WTC11 (cell line): ENCODE data around the gene ATP6V0D1. TPM values are rescaled to one million over a fixed set of nuclear protein-coding genes. Genes with fewer than 3 reads are reported as not detected.

Experiments used
- ATAC-seq: fragments of 200-7000 bp; cut with Tn5 transposase; 2 replicates; pipeline ENCODE4 v1.10.0; 2021; ENCODE audit warnings: mild to moderate bottlenecking, moderate library complexity
- CTCF ChIA-PET: fragments of 300-600 bp; sonication (Branson Sonifier 250); formaldehyde crosslinking; loops from one replicate; lab custom pipeline; 2021; ENCODE audit warnings: antibody characterized with exemption; lab: Charles Lee
- POLR2A ChIA-PET: fragments of 350-600 bp; sonication (Branson Sonifier 250); formaldehyde crosslinking; loops from one replicate; lab custom pipeline; 2021; ENCODE audit warnings: antibody characterized with exemption; lab: Charles Lee
- DNase-seq: peaks from one replicate; pipeline ENCODE4 v3.0.0; 2021; ENCODE audit warnings: low spot score
- H3K27ac Mint-ChIP-seq: 2 replicates; pipeline ENCODE4 v1.8.0; 2021; ENCODE audit warnings: mixed read lengths
- H3K27me3 Mint-ChIP-seq: 2 replicates; pipeline ENCODE4 v1.8.0; 2021; ENCODE audit warnings: low read depth, mild to moderate bottlenecking, moderate library complexity, mixed read lengths
- H3K36me3 Mint-ChIP-seq: 2 replicates; pipeline ENCODE4 v1.8.0; 2021; ENCODE audit warnings: mixed read lengths
- H3K4me1 Mint-ChIP-seq: 2 replicates; pipeline ENCODE4 v1.8.0; 2022; ENCODE audit warnings: mixed read lengths
- H3K4me3 Mint-ChIP-seq: 2 replicates; pipeline ENCODE4 v1.8.0; 2021; ENCODE audit warnings: mild to moderate bottlenecking, moderate library complexity, mixed read lengths
- H3K9me3 Mint-ChIP-seq: 2 replicates; pipeline ENCODE4 v1.8.0; 2021; ENCODE audit warnings: mixed read lengths
- ATF1 ChIP-seq: sonication (generic); formaldehyde crosslinking; IDR thresholded peaks from 2 replicates; pipeline ENCODE4 v1.8.1; 2023; ENCODE audit warnings: mild to moderate bottlenecking, moderate library complexity, missing genetic modification reagents
- CREB1 ChIP-seq: sonication (generic); formaldehyde crosslinking; IDR thresholded peaks from 2 replicates; pipeline ENCODE4 v1.8.0; 2023; ENCODE audit warnings: mild to moderate bottlenecking, missing genetic modification reagents
- HMGA2 ChIP-seq: fragments of 250-450 bp; sonication (Bioruptor Pico); IDR thresholded peaks from 2 replicates; pipeline ENCODE4 v1.4.0; 2021; ENCODE audit warnings: mild to moderate bottlenecking, moderate library complexity
- KAT7 ChIP-seq: sonication (generic); formaldehyde crosslinking; IDR thresholded peaks from 2 replicates; pipeline ENCODE4 v1.8.1; 2023; ENCODE audit warnings: missing genetic modification reagents, mild to moderate bottlenecking, borderline replicate concordance
- NFATC4 ChIP-seq: fragments of 250-450 bp; sonication (Bioruptor Pico); IDR thresholded peaks from 2 replicates; pipeline ENCODE4 v1.9.0; 2021; ENCODE audit warnings: mild to moderate bottlenecking
- NR1H2 ChIP-seq: sonication (generic); formaldehyde crosslinking; IDR thresholded peaks from 2 replicates; pipeline ENCODE4 v1.9.0; 2021; ENCODE audit warnings: mild to moderate bottlenecking, moderate library complexity, missing genetic modification reagents
- NR3C1 ChIP-seq: sonication (generic); formaldehyde crosslinking; conservative IDR thresholded peaks from 2 replicates; pipeline ENCODE4 v1.8.1; 2023; ENCODE audit warnings: low read depth, mild to moderate bottlenecking, missing genetic modification reagents
- OVOL2 ChIP-seq: fragments of 250-450 bp; sonication (Bioruptor Pico); IDR thresholded peaks from 2 replicates; pipeline ENCODE4 v1.9.0; 2021; ENCODE audit warnings: mild to moderate bottlenecking, borderline replicate concordance
- RORB ChIP-seq: fragments of 250-450 bp; sonication (Bioruptor Pico); IDR thresholded peaks from 2 replicates; pipeline ENCODE4 v1.9.0; 2021; ENCODE audit warnings: mild to moderate bottlenecking
- SMAD3 ChIP-seq: sonication (generic); formaldehyde crosslinking; IDR thresholded peaks from 2 replicates; pipeline ENCODE4 v1.8.0; 2022; ENCODE audit warnings: missing genetic modification reagents, mild to moderate bottlenecking, borderline replicate concordance
- ZBTB21 ChIP-seq: sonication (generic); formaldehyde crosslinking; IDR thresholded peaks from 2 replicates; pipeline ENCODE4 v1.8.1; 2023; ENCODE audit warnings: mild to moderate bottlenecking, missing genetic modification reagents, borderline replicate concordance
- ZNF317 ChIP-seq: sonication (generic); formaldehyde crosslinking; IDR thresholded peaks from 2 replicates; pipeline ENCODE4 v1.8.1; 2023; ENCODE audit warnings: low read depth, mild to moderate bottlenecking, moderate library complexity, missing genetic modification reagents, borderline replicate concordance
- total RNA-seq: library from RNA; stranded (reverse); gene quantifications from 3 replicates; pipeline ENCODE4 v1.2.3, GENCODE V29; 2021
- TF ChIP-seq, protein P1 (sequence below): fragments of 250-450 bp; sonication (Bioruptor Pico); IDR thresholded peaks from 2 replicates; pipeline ENCODE4 v1.9.0; 2021; ENCODE audit warnings: mild to moderate bottlenecking
- TF ChIP-seq, protein P2 (sequence below): fragments of 250-450 bp; sonication (Bioruptor Pico); IDR thresholded peaks from 2 replicates; pipeline ENCODE4 v1.9.0; 2021; ENCODE audit warnings: mild to moderate bottlenecking
- TF ChIP-seq, protein P3 (sequence below): sonication (generic); formaldehyde crosslinking; IDR thresholded peaks from 2 replicates; pipeline ENCODE4 v1.8.1; 2023; ENCODE audit warnings: mild to moderate bottlenecking, moderate library complexity, missing genetic modification reagents
- TF ChIP-seq, protein P4 (sequence below): sonication (generic); formaldehyde crosslinking; IDR thresholded peaks from 2 replicates; pipeline ENCODE4 v1.8.1; 2022; ENCODE audit warnings: low read depth, missing genetic modification reagents, borderline replicate concordance
- TF ChIP-seq, protein P5 (sequence below): sonication (generic); formaldehyde crosslinking; IDR thresholded peaks from 2 replicates; pipeline ENCODE4 v1.8.1; 2023; ENCODE audit warnings: mild to moderate bottlenecking, missing genetic modification reagents, moderate library complexity
- TF ChIP-seq, protein P6 (sequence below): fragments of 250-450 bp; sonication (Bioruptor Pico); IDR thresholded peaks from 2 replicates; pipeline ENCODE4 v1.9.0; 2021; ENCODE audit warnings: moderate library complexity, mild to moderate bottlenecking, inconsistent platforms, borderline replicate concordance
- TF ChIP-seq, protein P7 (sequence below): sonication (generic); formaldehyde crosslinking; IDR thresholded peaks from 2 replicates; pipeline ENCODE4 v1.8.0; 2023; ENCODE audit warnings: missing genetic modification reagents

ATP6V0D1 gene
- total RNA-seq, 1 experiment from 2014 or later, result 44.1 TPM

DNA sequence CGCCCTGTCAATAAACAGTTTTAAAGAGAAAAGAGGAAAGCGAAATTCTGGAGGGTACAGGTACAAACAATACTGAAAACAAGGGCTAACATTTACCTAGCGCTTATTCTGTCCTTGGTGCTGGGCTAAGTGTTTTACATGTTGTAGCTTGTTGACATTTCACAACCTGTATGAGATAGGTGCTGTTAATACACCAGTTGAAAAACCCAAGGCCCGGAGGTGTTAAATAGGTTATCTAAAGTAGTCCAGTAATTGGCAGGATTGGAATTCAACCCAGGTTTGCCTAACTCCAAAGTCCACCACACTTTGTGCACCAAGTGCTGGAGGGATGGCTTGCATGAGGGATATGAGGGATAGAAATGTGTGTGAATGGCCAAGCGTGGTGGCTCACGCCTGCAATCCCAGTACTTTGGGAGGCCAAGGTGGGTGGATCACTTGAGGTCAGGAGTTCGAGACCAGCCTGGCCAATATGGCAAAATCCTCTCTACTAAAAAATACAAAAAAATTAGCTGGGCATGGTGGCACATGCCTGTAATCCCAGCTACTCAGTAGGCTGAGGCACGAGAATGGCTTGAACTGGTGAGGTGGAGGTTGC, 2.9 kb downstream of the ATP6V0D1 start:
- ATAC-seq, result no peak
- Mint-ChIP-seq H3K27ac (peak overlapping the region; percentile 45; the same call in 1 of the 2 replicates), H3K27me3 (peaks cover 9% of the 10 kb centered on the region), H3K4me1 (peaks cover 5% of the 10 kb centered on the region), H3K9me3 (no peaks in the 10 kb centered on the region), H3K36me3 (no peaks in the 10 kb centered on the region), H3K4me3 (peak overlapping the region; percentile 23; the same call in 1 of the 2 replicates)
- no peak for DNase-seq
- CTCF ChIA-PET, result interaction anchor here (1.0 kb wide), 1 partner anchor 36 kb away, joined by 3 read pairs; no protein-coding TSS in a partner anchor
- POLR2A ChIA-PET, result no interaction called here
- TF ChIP-seq, protein P1, sequence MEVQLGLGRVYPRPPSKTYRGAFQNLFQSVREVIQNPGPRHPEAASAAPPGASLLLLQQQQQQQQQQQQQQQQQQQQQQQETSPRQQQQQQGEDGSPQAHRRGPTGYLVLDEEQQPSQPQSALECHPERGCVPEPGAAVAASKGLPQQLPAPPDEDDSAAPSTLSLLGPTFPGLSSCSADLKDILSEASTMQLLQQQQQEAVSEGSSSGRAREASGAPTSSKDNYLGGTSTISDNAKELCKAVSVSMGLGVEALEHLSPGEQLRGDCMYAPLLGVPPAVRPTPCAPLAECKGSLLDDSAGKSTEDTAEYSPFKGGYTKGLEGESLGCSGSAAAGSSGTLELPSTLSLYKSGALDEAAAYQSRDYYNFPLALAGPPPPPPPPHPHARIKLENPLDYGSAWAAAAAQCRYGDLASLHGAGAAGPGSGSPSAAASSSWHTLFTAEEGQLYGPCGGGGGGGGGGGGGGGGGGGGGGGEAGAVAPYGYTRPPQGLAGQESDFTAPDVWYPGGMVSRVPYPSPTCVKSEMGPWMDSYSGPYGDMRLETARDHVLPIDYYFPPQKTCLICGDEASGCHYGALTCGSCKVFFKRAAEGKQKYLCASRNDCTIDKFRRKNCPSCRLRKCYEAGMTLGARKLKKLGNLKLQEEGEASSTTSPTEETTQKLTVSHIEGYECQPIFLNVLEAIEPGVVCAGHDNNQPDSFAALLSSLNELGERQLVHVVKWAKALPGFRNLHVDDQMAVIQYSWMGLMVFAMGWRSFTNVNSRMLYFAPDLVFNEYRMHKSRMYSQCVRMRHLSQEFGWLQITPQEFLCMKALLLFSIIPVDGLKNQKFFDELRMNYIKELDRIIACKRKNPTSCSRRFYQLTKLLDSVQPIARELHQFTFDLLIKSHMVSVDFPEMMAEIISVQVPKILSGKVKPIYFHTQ (CRISPR knock-in tag), result no peak
- TF ChIP-seq CREB1, result no peak
- TF ChIP-seq, protein P2, sequence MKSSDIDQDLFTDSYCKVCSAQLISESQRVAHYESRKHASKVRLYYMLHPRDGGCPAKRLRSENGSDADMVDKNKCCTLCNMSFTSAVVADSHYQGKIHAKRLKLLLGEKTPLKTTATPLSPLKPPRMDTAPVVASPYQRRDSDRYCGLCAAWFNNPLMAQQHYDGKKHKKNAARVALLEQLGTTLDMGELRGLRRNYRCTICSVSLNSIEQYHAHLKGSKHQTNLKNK (CRISPR knock-in tag), result no peak
- TF ChIP-seq NFATC4 (CRISPR knock-in tag), result no peak
- TF ChIP-seq NR3C1 (CRISPR knock-in tag), result no peak
- TF ChIP-seq, protein P3, sequence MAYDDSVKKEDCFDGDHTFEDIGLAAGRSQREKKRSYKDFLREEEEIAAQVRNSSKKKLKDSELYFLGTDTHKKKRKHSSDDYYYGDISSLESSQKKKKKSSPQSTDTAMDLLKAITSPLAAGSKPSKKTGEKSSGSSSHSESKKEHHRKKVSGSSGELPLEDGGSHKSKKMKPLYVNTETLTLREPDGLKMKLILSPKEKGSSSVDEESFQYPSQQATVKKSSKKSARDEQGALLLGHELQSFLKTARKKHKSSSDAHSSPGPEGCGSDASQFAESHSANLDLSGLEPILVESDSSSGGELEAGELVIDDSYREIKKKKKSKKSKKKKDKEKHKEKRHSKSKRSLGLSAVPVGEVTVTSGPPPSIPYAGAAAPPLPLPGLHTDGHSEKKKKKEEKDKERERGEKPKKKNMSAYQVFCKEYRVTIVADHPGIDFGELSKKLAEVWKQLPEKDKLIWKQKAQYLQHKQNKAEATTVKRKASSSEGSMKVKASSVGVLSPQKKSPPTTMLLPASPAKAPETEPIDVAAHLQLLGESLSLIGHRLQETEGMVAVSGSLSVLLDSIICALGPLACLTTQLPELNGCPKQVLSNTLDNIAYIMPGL (CRISPR knock-in tag), result no peak
- no peak for TF ChIP-seq RORB (CRISPR knock-in tag)
- no peak for TF ChIP-seq ZBTB21 (CRISPR knock-in tag)
- TF ChIP-seq, protein P4, sequence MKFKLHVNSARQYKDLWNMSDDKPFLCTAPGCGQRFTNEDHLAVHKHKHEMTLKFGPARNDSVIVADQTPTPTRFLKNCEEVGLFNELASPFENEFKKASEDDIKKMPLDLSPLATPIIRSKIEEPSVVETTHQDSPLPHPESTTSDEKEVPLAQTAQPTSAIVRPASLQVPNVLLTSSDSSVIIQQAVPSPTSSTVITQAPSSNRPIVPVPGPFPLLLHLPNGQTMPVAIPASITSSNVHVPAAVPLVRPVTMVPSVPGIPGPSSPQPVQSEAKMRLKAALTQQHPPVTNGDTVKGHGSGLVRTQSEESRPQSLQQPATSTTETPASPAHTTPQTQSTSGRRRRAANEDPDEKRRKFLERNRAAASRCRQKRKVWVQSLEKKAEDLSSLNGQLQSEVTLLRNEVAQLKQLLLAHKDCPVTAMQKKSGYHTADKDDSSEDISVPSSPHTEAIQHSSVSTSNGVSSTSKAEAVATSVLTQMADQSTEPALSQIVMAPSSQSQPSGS (CRISPR knock-in tag), result no peak
- no peak for TF ChIP-seq OVOL2 (CRISPR knock-in tag)
- TF ChIP-seq ATF1 (CRISPR knock-in tag), result no peak
- no peak for TF ChIP-seq HMGA2 (CRISPR knock-in tag)
- TF ChIP-seq, protein P5, sequence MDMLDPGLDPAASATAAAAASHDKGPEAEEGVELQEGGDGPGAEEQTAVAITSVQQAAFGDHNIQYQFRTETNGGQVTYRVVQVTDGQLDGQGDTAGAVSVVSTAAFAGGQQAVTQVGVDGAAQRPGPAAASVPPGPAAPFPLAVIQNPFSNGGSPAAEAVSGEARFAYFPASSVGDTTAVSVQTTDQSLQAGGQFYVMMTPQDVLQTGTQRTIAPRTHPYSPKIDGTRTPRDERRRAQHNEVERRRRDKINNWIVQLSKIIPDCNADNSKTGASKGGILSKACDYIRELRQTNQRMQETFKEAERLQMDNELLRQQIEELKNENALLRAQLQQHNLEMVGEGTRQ, result no peak
- TF ChIP-seq, protein P6, sequence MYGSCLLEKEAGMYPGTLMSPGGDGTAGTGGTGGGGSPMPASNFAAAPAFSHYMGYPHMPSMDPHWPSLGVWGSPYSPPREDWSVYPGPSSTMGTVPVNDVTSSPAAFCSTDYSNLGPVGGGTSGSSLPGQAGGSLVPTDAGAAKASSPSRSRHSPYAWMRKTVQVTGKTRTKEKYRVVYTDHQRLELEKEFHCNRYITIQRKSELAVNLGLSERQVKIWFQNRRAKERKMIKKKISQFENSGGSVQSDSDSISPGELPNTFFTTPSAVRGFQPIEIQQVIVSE, result no peak
- no peak for TF ChIP-seq ZNF317 (CRISPR knock-in tag)
- no peak for TF ChIP-seq SMAD3 (CRISPR knock-in tag)
- TF ChIP-seq, protein P7, sequence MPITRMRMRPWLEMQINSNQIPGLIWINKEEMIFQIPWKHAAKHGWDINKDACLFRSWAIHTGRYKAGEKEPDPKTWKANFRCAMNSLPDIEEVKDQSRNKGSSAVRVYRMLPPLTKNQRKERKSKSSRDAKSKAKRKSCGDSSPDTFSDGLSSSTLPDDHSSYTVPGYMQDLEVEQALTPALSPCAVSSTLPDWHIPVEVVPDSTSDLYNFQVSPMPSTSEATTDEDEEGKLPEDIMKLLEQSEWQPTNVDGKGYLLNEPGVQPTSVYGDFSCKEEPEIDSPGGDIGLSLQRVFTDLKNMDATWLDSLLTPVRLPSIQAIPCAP (CRISPR knock-in tag), result no peak
- no peak for TF ChIP-seq NR1H2
- no peak for TF ChIP-seq KAT7 (CRISPR knock-in tag)
